GM23338 (cell line): ENCODE data around the gene GAL3ST2. TPM values are rescaled to one million over a fixed set of nuclear protein-coding genes. Genes with fewer than 3 reads are reported as not detected.

ENCODE experiments used
- ATAC-seq: fragments of 200-7000 bp; cut with Tn5 transposase; 3 replicates; pipeline ENCODE4 v1.9.1; 2020
- DNase-seq: peaks from one replicate; pipeline ENCODE4 v3.0.0-alpha.2; 2015; ENCODE audit warnings: low spot score
- H2AFZ ChIP-seq: fragments of 200-600 bp; sonication (generic); 2 replicates; pipeline ENCODE4 v1.8.0; 2016; ENCODE audit warnings: antibody characterized with exemption, mild to moderate bottlenecking, moderate library complexity
- H3F3A ChIP-seq: fragments of 200-600 bp; sonication (generic); replicated peaks from 2 replicates; pipeline ENCODE4 v1.8.0; 2017; ENCODE audit warnings: antibody characterized with exemption, mixed run types, low read depth
- H3K27ac ChIP-seq: fragments of 200-600 bp; sonication (generic); 2 replicates; pipeline ENCODE4 v1.6.1; 2016; ENCODE audit warnings: low read depth
- H3K27me3 ChIP-seq: fragments of 200-600 bp; sonication (generic); 2 replicates; pipeline ENCODE4 v1.8.0; 2016; ENCODE audit warnings: mild to moderate bottlenecking, mixed run types, moderate library complexity; ENCODE audit not compliant: insufficient read depth
- H3K36me3 ChIP-seq: fragments of 200-600 bp; sonication (generic); 2 replicates; pipeline ENCODE4 v1.8.0; 2016; ENCODE audit warnings: mild to moderate bottlenecking; ENCODE audit not compliant: insufficient read depth
- H3K4me1 ChIP-seq: fragments of 200-600 bp; sonication (generic); 2 replicates; pipeline ENCODE4 v1.8.0; 2016; ENCODE audit warnings: mild to moderate bottlenecking, moderate library complexity; ENCODE audit not compliant: insufficient read depth
- H3K4me2 ChIP-seq: fragments of 200-600 bp; sonication (generic); 2 replicates; pipeline ENCODE4 v1.7.1; 2017; ENCODE audit warnings: mixed run types
- H3K4me3 ChIP-seq: fragments of 200-600 bp; sonication (generic); 2 replicates; pipeline ENCODE4 v1.6.1; 2016; ENCODE audit warnings: mixed run types
- H3K79me2 ChIP-seq: fragments of 200-600 bp; sonication (generic); replicated peaks from 2 replicates; pipeline ENCODE4 v1.8.0; 2017; ENCODE audit warnings: mild to moderate bottlenecking; ENCODE audit not compliant: insufficient read depth
- H3K9me2 ChIP-seq: fragments of 200-600 bp; sonication (generic); 2 replicates; pipeline ENCODE4 v1.8.0; 2017; ENCODE audit not compliant: insufficient read depth
- H4K20me1 ChIP-seq: fragments of 200-600 bp; sonication (generic); replicated peaks from 2 replicates; pipeline ENCODE4 v1.8.0; 2017; ENCODE audit warnings: mild to moderate bottlenecking; ENCODE audit not compliant: insufficient read depth
- H3K27ac Mint-ChIP-seq: 2 replicates; pipeline ENCODE4 v1.8.0; 2020; ENCODE audit warnings: inconsistent platforms, mild to moderate bottlenecking, moderate library complexity, mixed read lengths
- H3K27me3 Mint-ChIP-seq: 3 replicates; pipeline ENCODE4 v1.8.0; 2022; ENCODE audit warnings: low read depth, mild to moderate bottlenecking, moderate library complexity, mixed read lengths, inconsistent platforms; ENCODE audit not compliant: insufficient read depth, poor library complexity
- H3K36me3 Mint-ChIP-seq: 3 replicates; pipeline ENCODE4 v1.8.0; 2021; ENCODE audit warnings: low read depth, mild to moderate bottlenecking, inconsistent platforms, moderate library complexity, mixed read lengths
- H3K4me1 Mint-ChIP-seq: 3 replicates; pipeline ENCODE4 v1.8.0; 2020; ENCODE audit warnings: mild to moderate bottlenecking, inconsistent platforms, mixed read lengths
- H3K4me3 Mint-ChIP-seq: 3 replicates; pipeline ENCODE4 v1.8.0; 2021; ENCODE audit warnings: moderate library complexity, mild to moderate bottlenecking, inconsistent platforms, mixed read lengths
- H3K9me3 Mint-ChIP-seq: 3 replicates; pipeline ENCODE4 v1.8.0; 2020; ENCODE audit warnings: moderate library complexity, mild to moderate bottlenecking, inconsistent platforms, mixed read lengths
- CREB1 ChIP-seq: fragments of 250-450 bp; sonication (Bioruptor Pico); IDR thresholded peaks from 2 replicates; pipeline ENCODE4 v1.5.0; 2020; ENCODE audit warnings: low read depth, mild to moderate bottlenecking, moderate library complexity
- ETS1 ChIP-seq: IDR thresholded peaks from 2 replicates; pipeline ENCODE4 v1.6.1; 2016; ENCODE audit warnings: antibody characterized with exemption
- JUNB ChIP-seq: IDR thresholded peaks from one replicate; pipeline ENCODE4 v1.6.1; 2016; ENCODE audit warnings: antibody characterized with exemption; ENCODE audit not compliant: unreplicated experiment
- NANOG ChIP-seq: IDR thresholded peaks from 2 replicates; pipeline ENCODE4 v1.6.1; 2016; ENCODE audit warnings: antibody characterized with exemption, borderline replicate concordance
- STAT1 ChIP-seq: IDR thresholded peaks from one replicate; pipeline ENCODE4 v1.6.1; 2016; ENCODE audit warnings: antibody characterized with exemption; ENCODE audit not compliant: unreplicated experiment
- ZNF331 ChIP-seq: fragments of 250-450 bp; sonication (Bioruptor Pico); IDR thresholded peaks from 2 replicates; pipeline ENCODE4 v1.5.0; 2020; ENCODE audit warnings: low read depth, mild to moderate bottlenecking, moderate library complexity
- ZNF462 ChIP-seq: fragments of 250-450 bp; sonication (Bioruptor Pico); IDR thresholded peaks from 2 replicates; pipeline ENCODE4 v1.5.0; 2020; ENCODE audit warnings: mild to moderate bottlenecking, moderate library complexity
- polyA plus RNA-seq: library from polyadenylated mRNA; unstranded; fragments of >200 nt; fragmentation: Nextera tagmentation; extraction: Ambion mirVana; gene quantifications from 2 replicates; pipeline ENCODE4 v1.2.1, GENCODE V29; 2016
- total RNA-seq: library from RNA; depleted of rRNA; stranded (reverse); fragments of >200 nt; shearing (Covaris generic); gene quantifications from 2 replicates; pipeline ENCODE4 v1.2.3, GENCODE V29; 2014

The GAL3ST2 gene
- total and polyA plus RNA-seq, 2 experiments from 2014 or later, result 0.19 to 0.24 TPM

DNA sequence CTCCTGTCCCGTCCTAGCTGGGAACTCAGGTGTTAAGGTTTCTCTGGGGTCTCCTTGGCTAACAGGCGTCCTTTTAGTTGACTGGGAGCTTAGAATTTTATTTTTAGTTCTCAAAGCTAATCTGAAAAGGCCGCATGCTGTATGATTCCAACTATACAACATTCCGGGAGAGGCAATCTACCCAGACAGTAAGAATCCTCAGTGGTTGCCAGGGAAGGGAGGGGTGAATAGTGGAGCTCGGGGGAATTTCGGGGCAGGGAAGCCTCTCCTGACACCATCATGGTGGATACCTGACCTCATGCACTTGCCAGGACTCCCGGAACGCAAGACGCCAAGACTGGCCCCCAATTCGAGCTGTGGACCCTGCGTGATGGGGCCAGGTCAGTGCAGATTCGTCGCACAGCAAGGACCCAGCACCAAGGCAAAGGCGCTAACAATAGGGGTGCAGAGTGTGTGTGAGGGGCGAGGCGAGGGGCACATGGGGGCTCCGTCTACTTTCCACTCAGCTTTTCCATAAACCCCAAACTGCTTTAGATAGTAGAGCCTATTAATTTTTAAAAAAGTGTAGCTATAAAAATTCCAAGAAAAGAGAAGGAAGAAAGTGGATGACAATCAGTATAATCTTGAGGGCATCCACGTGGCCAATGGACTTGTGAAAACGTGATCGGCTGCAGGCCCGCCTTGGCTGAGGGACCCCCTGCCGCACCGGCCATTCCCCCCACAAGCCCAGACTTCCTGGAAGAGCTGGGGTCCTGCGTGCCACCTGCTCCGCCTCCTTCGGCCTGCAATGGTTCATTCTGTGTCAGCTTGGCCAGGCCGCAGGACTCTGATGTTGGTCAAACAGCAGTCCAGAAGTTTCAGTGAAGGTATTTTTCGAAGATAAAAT lies 64.8 kb downstream of the GAL3ST2 start (continued):
- TF ChIP-seq ZNF462 (no peak), ETS1 (no peak)

DNA sequence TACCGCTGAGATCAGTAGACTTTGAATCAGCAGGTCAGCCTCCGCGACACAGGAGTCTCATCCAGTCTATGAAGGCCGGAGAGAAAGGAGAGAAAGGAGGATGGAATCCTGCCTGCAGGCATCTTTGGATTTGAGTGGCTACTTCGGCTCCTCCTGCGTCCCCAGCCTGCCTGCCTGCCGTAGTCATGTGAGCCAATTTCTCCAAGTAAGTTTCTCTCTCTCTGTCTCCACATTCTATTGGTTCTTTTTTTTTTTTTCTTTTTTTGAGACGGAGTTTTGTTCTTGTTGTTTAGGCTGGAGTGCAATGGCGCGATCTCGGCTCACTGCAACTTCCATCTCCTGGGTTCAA lies 65.4 kb downstream of the GAL3ST2 start:
- H4K20me1 ChIP-seq, result no peaks in the 10 kb centered on the region
- H3K27ac ChIP-seq, result no peak overlapping the region
- H3F3A ChIP-seq, result no peaks in the 10 kb centered on the region
- no peak for ATAC-seq
- H3K9me2 ChIP-seq, result no peaks in the 10 kb centered on the region
- no peaks in the 10 kb centered on the region for H3K36me3 ChIP-seq
- no peak for DNase-seq
- Mint-ChIP-seq H3K36me3 (no peaks in the 10 kb centered on the region), H3K9me3 (no peaks in the 10 kb centered on the region), H3K27me3 (peaks cover 40% of the 10 kb centered on the region), H3K27ac (no peak overlapping the region), H3K4me3 (no peak overlapping the region), H3K4me1 (peaks cover 7% of the 10 kb centered on the region)
- peaks cover 22% of the 10 kb centered on the region for H3K27me3 ChIP-seq
- no peak overlapping the region for H3K4me3 ChIP-seq
- no peak overlapping the region for H3K4me2 ChIP-seq
- peak overlapping the region; percentile 92; the same call in 1 of the 2 replicates for H2AFZ ChIP-seq
- no peaks in the 10 kb centered on the region; the same call in 1 of the 2 replicates for H3K4me1 ChIP-seq
- no peaks in the 10 kb centered on the region for H3K79me2 ChIP-seq
- no peak for TF ChIP-seq STAT1
- no peak for TF ChIP-seq NANOG
- TF ChIP-seq JUNB, result no peak
- no peak for TF ChIP-seq CREB1 (CRISPR knock-in tag)
- no peak for TF ChIP-seq ZNF331 (CRISPR knock-in tag)
- TF ChIP-seq ZNF462, result no peak
